HG03354 (cell line): ENCODE measurements around the gene PER1.

Experiments
- ATAC-seq: cut with Tn5 transposase; IDR thresholded peaks from one replicate; pipeline ENCODE4 v1.9.1; 2021; ENCODE audit warnings: mild to moderate bottlenecking; ENCODE audit not compliant: unreplicated experiment, poor library complexity, severe bottlenecking

The PER1 gene

DNA sequence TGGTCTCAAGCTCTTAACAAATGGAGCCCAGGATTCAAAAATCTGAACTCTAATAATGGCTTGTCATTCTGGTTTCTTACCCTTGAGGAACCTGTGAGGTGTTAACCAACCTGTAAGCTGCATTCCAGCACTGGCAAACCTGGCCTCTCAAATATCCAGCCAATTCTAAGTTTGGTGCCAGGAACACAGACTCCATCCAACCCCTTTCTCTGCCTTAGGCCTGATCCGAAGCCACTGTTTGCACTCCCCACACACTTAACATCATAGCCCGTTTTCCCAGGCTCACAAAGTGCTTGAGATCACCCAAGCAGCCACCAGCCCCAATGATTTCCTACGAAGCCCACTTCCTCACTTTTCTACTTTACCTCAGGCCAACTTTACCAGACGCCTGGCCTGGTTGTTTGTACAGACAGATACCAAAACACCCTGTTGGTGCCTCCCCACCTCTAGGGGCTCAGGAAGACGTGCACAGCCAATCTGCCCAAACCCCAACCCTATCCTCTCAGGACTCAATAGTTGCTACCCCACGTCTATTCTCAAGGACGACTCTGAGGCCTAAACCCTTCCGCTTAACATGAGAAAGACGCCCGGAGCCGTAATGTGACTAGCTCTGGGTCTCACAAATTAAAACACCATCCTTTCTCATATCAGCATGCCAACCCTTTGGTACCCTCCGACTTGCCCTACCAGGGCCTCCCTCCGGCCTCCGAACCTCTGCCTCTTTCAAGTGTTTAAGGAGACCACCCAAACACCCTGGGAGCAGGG, 3.2 kb upstream of the PER1 start:
- ATAC-seq: no peak

DNA sequence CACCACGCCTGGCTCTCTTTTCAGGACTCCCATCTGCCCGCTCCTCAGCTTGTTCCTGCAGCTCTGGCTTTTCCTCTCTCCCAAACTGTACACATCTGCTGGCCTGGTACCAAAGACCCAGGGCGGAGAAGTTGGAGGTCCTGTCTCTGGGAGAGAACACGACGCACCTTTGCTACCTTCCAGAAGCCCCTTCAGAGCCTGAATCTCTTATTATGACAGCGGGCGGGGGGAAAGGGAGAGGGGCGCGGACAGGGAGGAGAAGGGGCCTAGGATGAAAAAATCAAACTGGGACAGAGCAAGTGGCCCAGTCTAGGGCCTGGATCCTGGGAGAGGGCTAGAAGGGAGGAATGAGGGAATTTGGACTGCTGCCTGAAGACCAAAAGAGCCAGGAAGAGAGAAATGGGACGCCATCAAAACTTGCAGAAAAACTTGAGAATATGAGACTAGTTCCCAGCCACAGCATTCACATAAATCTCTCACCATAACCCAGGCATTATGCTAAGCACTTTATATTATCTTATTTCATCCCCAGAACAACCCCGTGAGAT, 2.5 kb upstream of the PER1 start:
- ATAC-seq: no peak

DNA sequence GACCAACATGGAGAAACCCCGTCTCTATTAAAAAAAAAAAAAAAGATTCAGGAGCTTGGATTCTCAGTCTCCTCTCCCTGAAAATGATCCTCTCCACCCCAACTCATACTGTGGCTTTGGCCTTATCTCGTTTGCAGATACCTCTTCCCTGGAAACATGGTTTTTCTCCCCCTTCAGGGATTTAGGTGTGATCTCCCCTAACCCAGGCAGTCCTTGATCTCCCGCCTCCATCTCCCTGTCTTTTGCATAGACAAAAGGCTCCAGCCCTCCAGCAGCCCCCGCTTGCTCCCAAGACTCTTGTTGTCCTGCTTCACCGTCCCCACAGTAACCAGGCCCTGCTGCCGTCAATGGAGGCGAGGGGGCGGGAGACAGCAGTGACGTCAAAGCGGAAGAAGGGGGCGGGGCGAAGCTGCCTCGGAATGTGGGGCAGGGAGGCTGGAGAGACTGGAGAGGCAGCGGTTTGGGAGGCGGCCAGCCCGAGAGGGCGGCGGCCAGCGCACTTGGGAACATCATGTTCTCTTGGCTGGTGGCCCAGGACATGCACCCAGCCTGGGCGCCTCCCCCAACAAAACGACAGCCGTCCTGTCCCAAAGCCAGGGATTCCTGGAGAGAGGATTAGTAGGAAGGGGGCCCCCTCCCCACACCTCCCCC, 1.9 kb upstream of the PER1 start:
- ATAC-seq: no peak

DNA sequence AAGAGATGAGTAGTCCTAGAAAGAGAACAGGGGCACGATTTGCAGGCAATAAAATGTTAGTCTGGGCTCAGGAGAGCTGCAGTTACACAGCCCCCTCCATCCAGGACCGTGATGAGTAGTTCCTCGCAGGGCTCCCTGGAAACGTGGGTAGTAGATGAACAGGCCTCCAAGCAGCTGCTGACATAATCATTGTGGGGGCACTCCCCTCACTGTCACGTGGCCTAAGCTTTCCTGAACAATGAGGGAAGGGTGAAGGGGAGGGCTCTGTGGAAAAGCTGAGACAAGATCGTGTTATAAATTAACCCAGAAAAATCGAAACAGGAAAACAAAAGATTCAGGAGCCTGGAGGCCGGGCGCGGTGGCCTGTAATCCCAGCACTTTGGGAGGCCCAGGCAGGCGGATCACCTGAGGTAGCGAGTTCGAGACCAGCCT, 1.3 kb upstream of the PER1 start:
- ATAC-seq: no peak

DNA sequence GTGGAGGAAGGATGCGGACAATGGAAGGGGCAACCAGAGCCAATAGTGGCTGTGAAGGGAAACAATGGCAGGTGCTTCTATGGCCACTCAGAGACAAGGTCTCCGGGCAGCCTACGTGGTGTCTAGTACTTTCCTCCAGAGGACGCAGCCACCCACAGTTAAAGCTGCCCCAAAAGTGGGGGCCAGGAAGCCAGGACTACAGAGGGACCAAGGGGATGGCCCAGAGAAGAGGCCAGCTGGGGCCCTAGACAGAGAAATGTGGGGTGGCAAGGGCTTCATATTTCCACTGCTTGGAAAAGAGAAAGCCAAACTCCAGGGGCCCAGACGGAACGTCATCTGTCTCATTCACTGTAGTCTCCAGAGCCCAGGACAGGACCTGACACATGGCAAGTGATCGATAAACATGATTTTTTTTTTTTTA, 837 bp upstream of the PER1 start:
- no peak for ATAC-seq

DNA sequence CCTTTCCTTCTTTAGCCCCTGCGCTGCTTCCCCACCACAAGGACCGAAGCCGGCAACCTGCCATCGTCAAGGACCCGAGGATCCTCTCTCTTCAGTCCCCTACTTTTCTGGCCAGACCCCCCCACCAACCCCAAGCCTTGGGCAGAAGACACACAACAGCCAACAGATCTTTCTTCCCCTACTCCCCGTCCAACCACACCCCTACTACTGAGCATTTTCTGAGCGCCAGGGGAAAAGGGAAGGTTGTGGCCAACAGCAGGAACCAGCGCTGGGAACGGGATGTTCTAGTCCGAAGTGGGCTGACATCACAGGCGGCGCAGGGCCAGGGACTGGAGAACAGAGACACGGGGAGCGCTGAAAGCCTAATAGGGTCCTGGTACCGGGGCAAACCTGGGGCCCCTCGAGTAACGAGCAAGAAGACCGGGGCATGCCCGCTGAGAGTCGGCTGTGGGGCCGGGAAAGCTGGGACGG, 528 bp downstream of the PER1 start:
- no peak for ATAC-seq

DNA sequence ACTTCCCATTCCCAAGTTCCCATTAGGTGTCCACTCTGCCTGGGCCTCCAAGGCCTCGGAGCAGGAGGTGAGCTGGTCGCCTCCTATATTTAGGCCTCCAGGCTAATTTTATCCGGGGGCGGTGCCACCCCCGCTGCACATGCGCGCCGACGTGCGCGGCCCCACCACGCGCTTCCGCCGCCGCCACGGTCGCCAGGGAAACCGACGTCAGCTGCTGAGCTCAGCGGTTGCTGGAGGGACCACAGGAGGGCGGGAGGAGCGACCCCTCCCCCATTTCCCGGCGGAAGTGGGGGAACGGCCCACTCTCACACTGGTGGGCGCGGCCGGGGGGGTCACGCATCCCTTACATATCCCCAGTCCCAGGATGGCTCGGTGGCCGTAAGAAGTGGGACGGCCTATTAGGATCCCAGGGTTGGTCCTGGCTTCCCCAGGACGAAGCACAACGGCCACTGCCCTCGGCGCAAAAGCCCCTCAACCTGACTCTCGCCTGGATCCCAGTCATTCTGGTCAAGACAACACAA, 1.0 kb downstream of the PER1 start:
- ATAC-seq: peak; percentile 51

DNA sequence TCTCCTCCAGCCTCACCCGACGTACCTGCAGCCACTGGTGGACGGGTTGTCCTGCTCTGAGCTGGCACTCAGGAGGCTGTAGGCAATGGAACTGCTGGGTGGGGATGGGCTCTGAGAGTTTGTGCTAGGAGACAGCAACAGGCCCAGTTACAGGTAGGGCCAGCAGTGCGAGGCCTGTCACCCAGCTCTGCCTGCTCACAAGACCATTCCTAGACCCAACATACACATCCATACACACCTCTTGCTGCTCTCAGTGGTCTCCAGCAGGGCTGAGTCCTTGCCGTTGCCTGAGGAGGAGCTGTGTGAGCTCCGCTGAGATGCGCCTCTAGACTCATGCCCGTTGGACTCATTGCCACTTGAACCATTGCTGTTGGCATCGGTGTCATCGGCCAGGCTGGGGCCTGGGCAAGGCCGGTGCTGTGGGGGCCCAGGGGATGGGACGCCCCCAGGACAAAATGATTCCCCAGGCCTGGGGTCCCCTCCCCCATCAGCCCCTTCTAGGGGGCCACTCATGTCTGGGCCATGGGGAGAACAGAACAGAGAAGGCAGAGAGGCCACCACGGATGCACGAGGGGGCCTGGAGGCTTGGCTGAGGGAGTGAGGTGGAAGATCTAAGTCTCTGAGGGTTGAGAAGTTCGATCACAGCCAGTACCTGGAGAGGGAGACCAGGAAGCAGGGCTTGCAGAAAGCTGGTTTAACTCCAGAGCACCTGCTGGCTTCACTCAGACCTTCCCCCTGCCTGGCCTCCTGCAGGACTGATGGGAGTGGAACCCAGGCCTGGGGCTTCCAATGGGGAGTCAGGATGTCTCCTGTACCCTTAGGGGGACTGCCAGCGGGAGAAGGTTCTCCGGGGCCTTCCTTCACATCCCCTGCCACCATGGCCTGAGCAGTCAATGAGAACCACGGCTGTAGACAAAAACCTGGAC, 1.7 kb downstream of the PER1 start:
- ATAC-seq: peak; percentile 1

DNA sequence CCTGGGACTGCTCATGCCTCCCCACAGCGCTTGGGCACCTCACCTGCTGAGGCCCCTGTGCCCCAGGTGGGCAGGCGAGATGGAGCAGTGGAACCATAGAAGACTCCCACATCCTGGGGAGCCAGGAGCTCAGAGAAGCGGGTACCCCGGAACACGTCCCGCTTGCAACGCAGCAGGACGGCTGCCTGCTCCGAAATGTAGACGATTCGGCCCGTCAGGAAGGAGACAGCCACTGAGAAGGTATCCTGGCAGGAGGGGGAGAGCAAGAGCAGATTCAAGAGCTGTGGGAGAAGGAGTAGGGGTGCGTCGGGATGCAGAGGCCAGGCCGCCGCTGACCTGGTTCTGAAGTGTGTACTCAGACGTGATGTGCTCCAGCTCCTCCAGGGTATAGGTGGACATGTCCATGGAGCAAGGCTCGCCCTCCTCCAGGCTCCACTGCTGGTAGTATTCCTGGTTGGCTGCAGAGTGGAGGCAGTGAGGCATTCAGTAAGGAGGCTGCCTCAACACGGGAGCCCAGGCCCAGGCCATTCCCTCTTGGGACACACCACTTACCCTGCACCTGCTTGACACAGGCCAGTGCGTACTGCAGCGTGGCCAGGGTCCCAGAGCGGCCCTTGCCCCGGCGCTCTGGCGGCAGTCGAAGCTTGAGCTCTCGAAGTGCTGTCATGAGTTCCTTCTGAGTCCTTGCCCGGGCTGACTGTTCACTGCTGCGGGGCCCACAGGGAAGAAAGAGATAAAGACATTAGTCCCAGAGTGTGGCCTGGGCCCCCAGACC, 2.6 kb downstream of the PER1 start:
- ATAC-seq: no peak

DNA sequence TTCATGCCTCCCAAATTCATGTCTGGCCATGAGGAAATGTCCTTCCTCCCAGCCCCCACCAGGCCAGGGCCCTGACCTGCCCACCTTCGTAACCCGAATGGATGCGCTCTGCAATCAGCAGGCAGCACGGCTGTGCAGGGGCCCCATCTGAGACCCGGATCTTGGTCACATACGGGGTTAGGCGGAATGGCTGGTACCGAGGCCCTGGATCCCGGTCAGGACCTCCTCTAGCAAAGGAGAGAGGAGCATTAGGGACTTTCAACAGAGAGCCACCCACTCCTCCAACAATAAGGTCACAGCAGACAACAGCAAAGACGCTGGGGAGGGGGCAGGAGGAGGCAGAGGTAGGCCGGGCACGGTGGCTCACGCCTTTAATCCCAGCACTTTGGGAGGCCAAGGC, 3.6 kb downstream of the PER1 start:
- no peak for ATAC-seq

DNA sequence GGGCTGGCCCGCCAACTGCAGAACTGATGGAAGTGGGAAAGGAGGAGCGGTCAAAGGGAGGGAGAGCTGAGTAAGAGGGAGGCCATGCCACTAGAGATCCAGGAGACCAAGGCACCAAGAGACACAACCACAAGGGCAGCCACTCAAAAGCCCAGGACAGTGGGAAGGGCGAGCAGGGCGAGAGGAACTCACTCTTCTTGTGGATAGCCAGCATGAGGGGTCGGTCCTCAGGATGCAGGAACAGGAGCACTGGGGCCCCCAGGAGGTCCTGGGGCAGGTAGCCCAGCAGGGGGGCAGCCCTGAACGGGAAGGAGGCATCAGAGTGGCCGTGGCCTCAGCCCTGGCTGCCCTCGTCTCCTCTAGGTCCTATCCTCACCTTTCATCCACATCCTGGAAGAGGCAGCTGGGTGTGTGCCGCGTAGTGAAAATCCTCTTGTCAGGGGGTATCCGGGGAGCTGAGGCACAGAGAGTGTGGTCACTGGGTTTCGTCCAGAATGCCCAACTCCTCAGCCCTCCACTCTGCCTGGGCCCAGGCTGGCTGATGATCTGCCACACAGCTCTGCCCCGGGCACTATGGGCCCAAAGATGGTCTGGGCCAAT, 4.3 kb downstream of the PER1 start:
- ATAC-seq: no peak

DNA sequence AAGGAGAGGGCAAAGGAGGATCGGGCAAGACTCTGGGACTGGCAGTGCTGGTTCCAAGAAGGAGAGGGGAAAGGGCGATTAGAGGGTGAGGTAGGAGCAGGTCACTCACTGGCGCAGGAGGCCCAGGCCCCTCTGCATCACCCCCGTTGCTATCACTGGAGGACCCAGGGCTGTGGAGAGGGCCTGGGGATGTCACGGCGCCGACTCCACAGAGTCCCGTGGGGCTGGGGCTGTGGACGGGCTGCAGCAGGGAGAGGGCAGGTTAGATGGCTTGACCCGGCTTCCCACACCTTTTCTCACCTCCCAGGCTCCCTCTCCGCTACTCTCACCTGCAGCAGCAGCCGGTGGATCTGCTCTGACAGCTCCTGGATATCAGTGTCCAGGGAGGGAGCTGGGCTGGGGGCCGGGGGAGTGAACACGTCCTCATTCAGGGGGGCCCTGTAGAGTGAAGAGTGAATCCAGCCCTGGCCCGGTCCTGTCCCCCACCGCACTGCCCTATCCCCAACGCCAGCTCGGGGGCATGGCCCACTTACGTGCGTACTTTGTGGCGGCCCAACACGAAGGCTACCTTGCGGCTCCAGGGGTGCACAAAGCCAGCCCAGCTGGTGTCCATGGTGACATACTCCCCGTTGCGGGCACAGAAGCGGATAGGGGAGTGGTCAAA, 4.9 kb downstream of the PER1 start:
- no peak for ATAC-seq

DNA sequence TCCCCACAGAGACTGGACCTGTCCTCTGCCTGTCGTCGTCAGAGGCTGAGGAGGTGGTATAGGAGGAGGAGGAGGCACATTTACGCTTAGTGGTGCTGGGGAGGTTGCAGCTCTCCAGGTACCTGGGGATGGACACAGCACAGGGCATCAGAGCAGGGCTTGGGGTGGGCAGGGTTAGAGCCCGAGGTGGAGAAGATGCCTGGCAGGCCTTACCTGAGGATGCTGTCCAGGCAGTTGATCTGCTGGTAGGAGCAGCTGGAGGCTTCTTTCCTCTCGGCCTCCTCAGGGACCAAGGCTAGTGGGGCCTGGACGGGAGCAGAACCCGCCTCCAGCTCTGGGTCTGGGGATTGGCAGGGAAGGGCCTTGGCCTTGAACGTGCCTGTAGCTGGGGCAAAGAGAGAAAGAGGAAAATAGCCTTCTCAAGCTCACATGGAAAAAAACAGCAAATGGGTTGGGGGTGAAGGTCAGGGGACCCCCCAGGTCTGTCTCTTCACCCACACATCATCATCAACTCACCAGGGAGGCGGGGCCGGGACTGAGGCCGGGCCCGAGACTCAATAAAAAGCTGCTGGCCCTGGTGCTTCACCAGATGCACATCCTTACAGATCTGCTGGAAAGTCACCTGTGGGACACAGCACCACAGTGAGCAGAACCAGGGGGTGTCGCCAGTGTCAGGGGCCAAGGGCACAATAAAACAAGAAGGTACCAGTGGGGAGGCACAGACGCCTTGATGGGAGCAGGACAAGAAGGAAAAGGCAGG, 5.6 kb downstream of the PER1 start:
- ATAC-seq: no peak

DNA sequence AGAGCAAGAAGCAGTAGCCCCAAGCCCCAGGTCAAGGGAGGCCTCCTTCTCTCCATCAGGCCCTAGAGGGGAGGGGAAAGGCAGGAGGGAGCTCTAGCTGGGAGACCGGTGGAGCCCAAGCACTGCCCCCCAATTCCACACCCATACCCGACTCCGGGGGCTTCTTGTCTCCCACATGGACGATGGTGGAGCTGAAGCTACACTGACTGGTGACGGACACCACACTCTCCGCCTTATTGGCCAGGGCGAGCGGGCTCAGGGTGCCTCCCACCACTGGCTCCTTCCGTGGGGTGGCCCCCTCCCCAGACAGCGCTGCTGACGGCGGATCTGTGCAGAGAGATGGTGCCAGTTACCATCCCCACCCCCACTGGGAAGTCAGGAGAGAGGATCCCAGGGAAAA, 6.4 kb downstream of the PER1 start:
- no peak for ATAC-seq

DNA sequence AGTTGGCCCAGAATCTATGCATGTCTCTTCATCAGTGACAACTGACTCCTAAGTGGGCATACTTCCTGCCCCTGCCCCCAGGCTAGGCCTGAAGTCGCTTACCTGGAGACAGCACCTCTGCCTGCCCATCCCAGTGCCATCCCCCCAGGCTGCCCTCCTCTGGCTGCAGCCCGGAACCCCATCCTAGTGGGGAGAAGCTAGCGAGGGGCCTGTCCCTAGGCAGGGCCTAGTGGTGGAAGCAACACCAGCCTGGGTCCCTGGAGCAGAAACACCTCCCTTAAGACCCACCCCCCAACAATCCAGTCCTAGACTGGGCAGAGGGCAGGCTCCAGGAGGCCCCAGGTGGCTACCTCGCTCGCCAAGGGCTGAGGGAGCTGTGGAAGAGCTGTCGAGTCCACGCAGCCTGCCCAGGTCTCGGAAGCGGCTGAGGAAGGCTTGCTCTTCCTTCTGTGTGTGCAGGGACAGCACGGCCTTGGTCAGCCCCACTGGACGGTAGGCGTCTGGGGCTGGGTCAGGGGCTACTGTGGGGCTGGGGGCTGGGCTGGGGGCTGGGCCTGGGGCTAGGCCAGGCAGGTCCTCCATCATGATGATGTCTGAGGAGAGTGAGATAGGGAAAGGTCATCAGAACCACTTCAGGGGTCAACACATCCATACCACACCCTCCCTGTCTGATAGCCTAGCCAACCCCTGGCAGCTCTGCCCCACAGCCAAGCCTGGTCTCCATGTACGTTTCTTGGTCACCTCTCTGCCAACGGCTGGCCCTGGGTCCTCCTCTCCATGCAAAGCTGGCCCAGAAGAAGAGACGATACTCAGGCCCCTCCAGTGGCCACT, 7.6 kb downstream of the PER1 start:
- ATAC-seq: no peak

DNA sequence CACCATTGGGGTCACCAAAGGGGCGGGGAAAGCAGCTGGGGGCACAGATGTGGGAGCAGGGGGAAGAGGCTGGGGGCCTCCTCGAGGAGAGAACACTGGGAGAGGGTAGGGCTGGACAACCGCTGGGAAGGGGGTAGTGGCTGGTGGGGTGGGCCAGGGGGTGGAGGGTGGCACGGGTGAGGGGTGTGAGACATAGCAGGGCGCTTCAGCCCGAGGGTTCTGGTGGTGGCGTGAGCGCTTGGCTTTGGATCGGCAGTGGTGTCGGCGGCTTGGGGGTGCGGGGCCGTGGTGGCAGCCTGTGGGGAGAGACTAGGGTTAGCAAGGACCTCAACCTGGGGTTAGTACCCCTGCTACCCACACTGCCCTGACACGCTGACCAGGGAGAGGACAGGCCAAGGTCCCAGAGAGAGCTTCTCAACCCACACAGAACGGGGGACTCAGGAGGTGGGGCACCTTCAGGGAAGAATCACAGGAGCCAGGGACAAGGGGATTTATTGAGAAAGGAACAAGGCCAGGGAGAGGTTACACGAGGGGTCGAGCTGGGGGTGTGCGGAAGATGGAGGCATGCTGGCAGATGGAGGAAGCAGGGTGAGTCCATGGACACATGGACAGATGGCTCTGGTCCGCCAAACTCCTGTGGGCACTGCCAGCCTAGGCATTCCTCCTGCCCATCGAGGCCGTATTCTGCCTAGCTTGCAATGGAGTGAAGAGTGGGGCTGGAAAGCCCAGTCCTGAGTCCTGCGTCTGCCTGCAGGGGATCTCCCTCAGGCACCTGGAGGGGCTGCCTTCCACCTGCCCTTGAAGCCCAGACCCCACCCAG, 8.4 kb downstream of the PER1 start:
- no peak for ATAC-seq
